Superior temporal gyrus (tissue), 1 donor: ENCODE results near the gene TAF12.
"Not testable (repeated sequence)": the region's sequence is repeated elsewhere in the genome, so short reads cannot be mapped to it uniquely, and the experiment has no call there.

Source experiments
- DNase-seq: peaks from one replicate; pipeline ENCODE4 v3.0.0-alpha.2; 2016; ENCODE audit errors: extremely low spot score

Gene TAF12

GRCh38 chr1:28645406-28645805 lies 2.5 kb upstream of the TAF12 start:
- not testable (repeated sequence) for DNase-seq

- DNase-seq, result no peak
These were observed 1.6 kb upstream of the TAF12 start for GRCh38 chr1:28644494-28644893.

- DNase-seq, result peak; percentile 38
These were observed 616 bp downstream of the TAF12 start for GRCh38 chr1:28642056-28642846.

- no peak for DNase-seq
These were observed 2.1 kb downstream of the TAF12 start for GRCh38 chr1:28640766-28641165.

GRCh38 chr1:28632560-28632959 lies 10.3 kb downstream of the TAF12 start:
- DNase-seq, result no peak

GRCh38 chr1:28631713-28632112 lies 11.2 kb downstream of the TAF12 start:
- DNase-seq, result no peak

- DNase-seq, result no peak
These were observed 29.7 kb downstream of the TAF12 start for GRCh38 chr1:28613175-28613574.

- no peak for DNase-seq
These were observed 36.1 kb downstream of the TAF12 start for GRCh38 chr1:28606771-28607170.

- no peak for DNase-seq
These were observed 37.9 kb downstream of the TAF12 start for GRCh38 chr1:28604962-28605361.

GRCh38 chr1:28604411-28604810 lies 38.5 kb downstream of the TAF12 start:
- DNase-seq, result no peak

- DNase-seq, result peak; percentile 96
These were observed 40.1 kb downstream of the TAF12 start for GRCh38 chr1:28602536-28603439.

GRCh38 chr1:28601696-28602095 lies 41.2 kb downstream of the TAF12 start:
- DNase-seq, result no peak

GRCh38 chr1:28596276-28596675 lies 46.6 kb downstream of the TAF12 start:
- DNase-seq, result not testable (repeated sequence)

- DNase-seq, result no peak
These were observed 47.3 kb downstream of the TAF12 start for GRCh38 chr1:28595412-28596191.

GRCh38 chr1:28594686-28595411 lies 48.0 kb downstream of the TAF12 start:
- not testable (repeated sequence) for DNase-seq

GRCh38 chr1:28593988-28594356 lies 48.9 kb downstream of the TAF12 start:
- not testable (repeated sequence) for DNase-seq

- DNase-seq, result no peak
These were observed 50.4 kb downstream of the TAF12 start for GRCh38 chr1:28592321-28593071.

- DNase-seq, result no peak
These were observed 51.1 kb downstream of the TAF12 start, which contains the start of gene RAB42 for GRCh38 chr1:28591708-28592320. TSS of gene RAB42 (plus strand) at chr1:28592265. CDS start at chr1:28592512, 247 bp downstream.

GRCh38 chr1:28586585-28587391 lies 56.1 kb downstream of the TAF12 start:
- DNase-seq, result not testable (repeated sequence)
